GM23338 (cell line): ENCODE results near the gene NXPH4. TPM values are rescaled to one million over a fixed set of nuclear protein-coding genes. Genes with fewer than 3 reads are reported as not detected.

Experiments
- ATAC-seq: fragments of 200-7000 bp; cut with Tn5 transposase; 3 replicates; pipeline ENCODE4 v1.9.1; 2020
- DNase-seq: peaks from one replicate; pipeline ENCODE4 v3.0.0-alpha.2; 2015; ENCODE audit warnings: low spot score
- H2AFZ ChIP-seq: fragments of 200-600 bp; sonication (generic); 2 replicates; pipeline ENCODE4 v1.8.0; 2016; ENCODE audit warnings: antibody characterized with exemption, mild to moderate bottlenecking, moderate library complexity
- H3F3A ChIP-seq: fragments of 200-600 bp; sonication (generic); replicated peaks from 2 replicates; pipeline ENCODE4 v1.8.0; 2017; ENCODE audit warnings: antibody characterized with exemption, mixed run types, low read depth
- H3K27ac ChIP-seq: fragments of 200-600 bp; sonication (generic); 2 replicates; pipeline ENCODE4 v1.6.1; 2016; ENCODE audit warnings: low read depth
- H3K27me3 ChIP-seq: fragments of 200-600 bp; sonication (generic); 2 replicates; pipeline ENCODE4 v1.8.0; 2016; ENCODE audit warnings: mild to moderate bottlenecking, mixed run types, moderate library complexity; ENCODE audit not compliant: insufficient read depth
- H3K36me3 ChIP-seq: fragments of 200-600 bp; sonication (generic); 2 replicates; pipeline ENCODE4 v1.8.0; 2016; ENCODE audit warnings: mild to moderate bottlenecking; ENCODE audit not compliant: insufficient read depth
- H3K4me1 ChIP-seq: fragments of 200-600 bp; sonication (generic); 2 replicates; pipeline ENCODE4 v1.8.0; 2016; ENCODE audit warnings: mild to moderate bottlenecking, moderate library complexity; ENCODE audit not compliant: insufficient read depth
- H3K4me2 ChIP-seq: fragments of 200-600 bp; sonication (generic); 2 replicates; pipeline ENCODE4 v1.7.1; 2017; ENCODE audit warnings: mixed run types
- H3K4me3 ChIP-seq: fragments of 200-600 bp; sonication (generic); 2 replicates; pipeline ENCODE4 v1.6.1; 2016; ENCODE audit warnings: mixed run types
- H3K79me2 ChIP-seq: fragments of 200-600 bp; sonication (generic); replicated peaks from 2 replicates; pipeline ENCODE4 v1.8.0; 2017; ENCODE audit warnings: mild to moderate bottlenecking; ENCODE audit not compliant: insufficient read depth
- H3K9me2 ChIP-seq: fragments of 200-600 bp; sonication (generic); 2 replicates; pipeline ENCODE4 v1.8.0; 2017; ENCODE audit not compliant: insufficient read depth
- H4K20me1 ChIP-seq: fragments of 200-600 bp; sonication (generic); replicated peaks from 2 replicates; pipeline ENCODE4 v1.8.0; 2017; ENCODE audit warnings: mild to moderate bottlenecking; ENCODE audit not compliant: insufficient read depth
- H3K27ac Mint-ChIP-seq: 2 replicates; pipeline ENCODE4 v1.8.0; 2020; ENCODE audit warnings: inconsistent platforms, mild to moderate bottlenecking, moderate library complexity, mixed read lengths
- H3K27me3 Mint-ChIP-seq: 3 replicates; pipeline ENCODE4 v1.8.0; 2022; ENCODE audit warnings: low read depth, mild to moderate bottlenecking, moderate library complexity, mixed read lengths, inconsistent platforms; ENCODE audit not compliant: insufficient read depth, poor library complexity
- H3K36me3 Mint-ChIP-seq: 3 replicates; pipeline ENCODE4 v1.8.0; 2021; ENCODE audit warnings: low read depth, mild to moderate bottlenecking, inconsistent platforms, moderate library complexity, mixed read lengths
- H3K4me1 Mint-ChIP-seq: 3 replicates; pipeline ENCODE4 v1.8.0; 2020; ENCODE audit warnings: mild to moderate bottlenecking, inconsistent platforms, mixed read lengths
- H3K4me3 Mint-ChIP-seq: 3 replicates; pipeline ENCODE4 v1.8.0; 2021; ENCODE audit warnings: moderate library complexity, mild to moderate bottlenecking, inconsistent platforms, mixed read lengths
- H3K9me3 Mint-ChIP-seq: 3 replicates; pipeline ENCODE4 v1.8.0; 2020; ENCODE audit warnings: moderate library complexity, mild to moderate bottlenecking, inconsistent platforms, mixed read lengths
- EZH2 ChIP-seq: fragments of 200-600 bp; sonication (generic); IDR thresholded peaks from one replicate; pipeline ENCODE4 v1.8.0; 2017; ENCODE audit warnings: antibody characterized with exemption, mild to moderate bottlenecking, low read depth; ENCODE audit not compliant: unreplicated experiment
- NANOG ChIP-seq: IDR thresholded peaks from 2 replicates; pipeline ENCODE4 v1.6.1; 2016; ENCODE audit warnings: antibody characterized with exemption, borderline replicate concordance
- POLR2AphosphoS5 ChIP-seq: IDR thresholded peaks from 2 replicates; pipeline ENCODE4 v1.6.1; 2016; ENCODE audit warnings: antibody characterized with exemption, low read depth
- STAT1 ChIP-seq: IDR thresholded peaks from one replicate; pipeline ENCODE4 v1.6.1; 2016; ENCODE audit warnings: antibody characterized with exemption; ENCODE audit not compliant: unreplicated experiment
- ZNF114 ChIP-seq: fragments of 250-450 bp; sonication (Bioruptor Pico); IDR thresholded peaks from 2 replicates; pipeline ENCODE4 v1.5.0; 2020; ENCODE audit warnings: mild to moderate bottlenecking, moderate library complexity
- ZNF331 ChIP-seq: fragments of 250-450 bp; sonication (Bioruptor Pico); IDR thresholded peaks from 2 replicates; pipeline ENCODE4 v1.5.0; 2020; ENCODE audit warnings: low read depth, mild to moderate bottlenecking, moderate library complexity
- polyA plus RNA-seq: library from polyadenylated mRNA; unstranded; fragments of >200 nt; fragmentation: Nextera tagmentation; extraction: Ambion mirVana; gene quantifications from 2 replicates; pipeline ENCODE4 v1.2.1, GENCODE V29; 2016
- total RNA-seq: library from RNA; depleted of rRNA; stranded (reverse); fragments of >200 nt; shearing (Covaris generic); gene quantifications from 2 replicates; pipeline ENCODE4 v1.2.3, GENCODE V29; 2014
- TF ChIP-seq, protein P1 (sequence below): IDR thresholded peaks from 2 replicates; pipeline ENCODE4 v1.6.1; 2016; ENCODE audit warnings: antibody characterized with exemption

NXPH4 gene
- total and polyA plus RNA-seq, 2 experiments from 2014 or later = 0.89 to 1.5 TPM

DNA sequence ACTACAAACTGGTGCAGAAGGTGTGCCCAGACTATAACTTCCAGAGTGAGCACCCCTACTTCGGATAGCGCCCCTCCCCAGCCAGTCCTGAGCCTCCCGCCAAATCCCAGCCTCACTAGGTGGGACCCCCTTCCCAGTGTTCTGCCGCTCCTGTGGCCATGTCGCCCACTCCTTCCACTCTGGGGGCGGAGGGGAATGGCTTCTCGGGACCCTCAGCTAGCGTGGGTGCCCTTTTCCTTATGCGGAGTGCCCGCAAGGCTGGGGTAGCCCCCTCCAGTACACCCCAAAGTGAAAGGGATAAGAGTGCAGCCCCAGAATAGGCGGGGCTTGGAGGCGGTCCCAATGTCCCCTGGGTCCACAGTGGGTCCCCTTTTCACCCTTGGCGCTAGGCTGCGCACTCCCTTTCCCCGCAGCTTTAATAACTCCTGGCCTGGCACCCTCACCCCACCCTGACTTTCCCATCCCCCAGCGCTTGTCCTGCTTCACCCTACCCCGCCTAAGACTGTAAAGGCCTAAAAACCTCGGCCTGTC is 9.2 kb downstream of the NXPH4 start:
- peak overlapping the region; percentile 87 for H3K4me2 ChIP-seq
- ATAC-seq = peak; percentile 0; the same call in 2 of the 3 replicates
- DNase-seq = no peak
- TF ChIP-seq STAT1 = no peak
- no peak for TF ChIP-seq ZNF331 (CRISPR knock-in tag)
- peak; percentile 62 for TF ChIP-seq EZH2
- TF ChIP-seq ZNF114 = no peak
- H3K27ac ChIP-seq = no peak overlapping the region
- H2AFZ ChIP-seq = peak overlapping the region; percentile 92
- Mint-ChIP-seq H3K36me3 (peaks cover 14% of the 10 kb centered on the region), H3K4me3 (peak overlapping the region; percentile 71), H3K27me3 (peaks cover 74% of the 10 kb centered on the region), H3K9me3 (peaks cover 3% of the 10 kb centered on the region), H3K4me1 (peaks cover 63% of the 10 kb centered on the region), H3K27ac (no peak overlapping the region)
- peak overlapping the region; percentile 61 for H3K4me3 ChIP-seq
- H3K79me2 ChIP-seq = peaks cover 11% of the 10 kb centered on the region
- H4K20me1 ChIP-seq = peaks cover 10% of the 10 kb centered on the region
- no peaks in the 10 kb centered on the region for H3K36me3 ChIP-seq
- H3K4me1 ChIP-seq = peaks cover 63% of the 10 kb centered on the region
- H3K27me3 ChIP-seq = peaks cover 84% of the 10 kb centered on the region
- no peaks in the 10 kb centered on the region for H3K9me2 ChIP-seq
- H3F3A ChIP-seq = peaks cover 36% of the 10 kb centered on the region

DNA sequence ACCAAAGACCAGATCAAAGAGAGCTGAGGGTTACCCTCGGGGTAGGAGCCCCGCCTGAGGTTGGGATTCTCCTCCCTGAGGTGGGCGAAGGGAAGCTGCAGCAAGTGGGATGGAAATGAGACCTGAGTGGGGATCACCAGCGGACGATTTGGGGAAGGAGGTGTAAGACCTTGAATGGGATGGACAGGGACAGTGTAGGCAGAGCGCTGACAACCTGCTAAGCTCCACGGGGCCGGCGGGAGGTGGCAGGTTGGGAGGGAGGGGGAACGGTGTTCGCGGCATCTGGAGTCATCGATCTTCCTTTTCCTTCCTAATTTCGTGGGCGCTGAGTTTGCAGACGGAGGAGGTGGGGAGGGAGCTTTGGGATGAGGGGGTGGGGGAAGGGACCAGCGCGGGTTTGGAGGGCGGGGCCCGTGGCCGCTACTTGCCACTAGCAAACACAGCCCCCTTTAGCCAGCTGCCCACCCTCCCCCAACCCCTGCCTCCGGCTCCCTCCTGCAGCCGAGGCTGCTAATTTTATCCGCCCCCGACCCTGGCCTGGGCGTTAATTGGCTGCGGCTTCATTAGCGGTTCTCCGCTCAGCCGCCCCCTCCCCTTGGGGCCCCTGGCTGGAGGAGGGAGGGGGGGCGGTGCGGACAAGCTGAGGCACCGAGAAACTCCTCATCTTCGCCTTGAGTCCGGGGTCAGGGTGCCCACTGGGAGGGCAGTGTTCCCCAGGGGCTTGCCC is 10.2 kb downstream of the NXPH4 start:
- Histone ChIP-seq H3K9me2 (no peaks in the 10 kb centered on the region), H3K4me2 (peak overlapping the region; percentile 87), H3K79me2 (peaks cover 19% of the 10 kb centered on the region), H3F3A (peaks cover 39% of the 10 kb centered on the region), H3K4me1 (peaks cover 59% of the 10 kb centered on the region), H4K20me1 (peaks cover 16% of the 10 kb centered on the region), H3K27ac (no peak overlapping the region), H3K36me3 (peaks cover 7% of the 10 kb centered on the region; the same call in 1 of the 2 replicates), H3K4me3 (peak overlapping the region; percentile 61), H2AFZ (peak overlapping the region; percentile 92), H3K27me3 (peaks cover 74% of the 10 kb centered on the region)
- peak; percentile 54 for TF ChIP-seq EZH2
- no peak for TF ChIP-seq NANOG
- TF ChIP-seq ZNF114 = no peak
- TF ChIP-seq POLR2AphosphoS5 = 0 out of 2 replicates have a peak, but pooled peaks have one; percentile 39
- TF ChIP-seq, protein P1, sequence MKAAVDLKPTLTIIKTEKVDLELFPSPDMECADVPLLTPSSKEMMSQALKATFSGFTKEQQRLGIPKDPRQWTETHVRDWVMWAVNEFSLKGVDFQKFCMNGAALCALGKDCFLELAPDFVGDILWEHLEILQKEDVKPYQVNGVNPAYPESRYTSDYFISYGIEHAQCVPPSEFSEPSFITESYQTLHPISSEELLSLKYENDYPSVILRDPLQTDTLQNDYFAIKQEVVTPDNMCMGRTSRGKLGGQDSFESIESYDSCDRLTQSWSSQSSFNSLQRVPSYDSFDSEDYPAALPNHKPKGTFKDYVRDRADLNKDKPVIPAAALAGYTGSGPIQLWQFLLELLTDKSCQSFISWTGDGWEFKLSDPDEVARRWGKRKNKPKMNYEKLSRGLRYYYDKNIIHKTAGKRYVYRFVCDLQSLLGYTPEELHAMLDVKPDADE = no peak
- Mint-ChIP-seq H3K27ac (no peak overlapping the region), H3K4me3 (peak overlapping the region; percentile 76), H3K4me1 (peaks cover 65% of the 10 kb centered on the region), H3K9me3 (no peaks in the 10 kb centered on the region; the same call in 2 of the 3 replicates), H3K27me3 (peaks cover 71% of the 10 kb centered on the region), H3K36me3 (peaks cover 24% of the 10 kb centered on the region)
- ATAC-seq (peak; percentile 10), DNase-seq (peak; percentile 75)
